ENCODE measurements around the gene MOB1B. TPM values are rescaled to one million over a fixed set of nuclear protein-coding genes. Genes with fewer than 3 reads are reported as not detected.

Gene MOB1B
- total RNA-seq, 4 donors from 2014 or later: 8.6 to 14.6 (median 12.2) TPM

DNA sequence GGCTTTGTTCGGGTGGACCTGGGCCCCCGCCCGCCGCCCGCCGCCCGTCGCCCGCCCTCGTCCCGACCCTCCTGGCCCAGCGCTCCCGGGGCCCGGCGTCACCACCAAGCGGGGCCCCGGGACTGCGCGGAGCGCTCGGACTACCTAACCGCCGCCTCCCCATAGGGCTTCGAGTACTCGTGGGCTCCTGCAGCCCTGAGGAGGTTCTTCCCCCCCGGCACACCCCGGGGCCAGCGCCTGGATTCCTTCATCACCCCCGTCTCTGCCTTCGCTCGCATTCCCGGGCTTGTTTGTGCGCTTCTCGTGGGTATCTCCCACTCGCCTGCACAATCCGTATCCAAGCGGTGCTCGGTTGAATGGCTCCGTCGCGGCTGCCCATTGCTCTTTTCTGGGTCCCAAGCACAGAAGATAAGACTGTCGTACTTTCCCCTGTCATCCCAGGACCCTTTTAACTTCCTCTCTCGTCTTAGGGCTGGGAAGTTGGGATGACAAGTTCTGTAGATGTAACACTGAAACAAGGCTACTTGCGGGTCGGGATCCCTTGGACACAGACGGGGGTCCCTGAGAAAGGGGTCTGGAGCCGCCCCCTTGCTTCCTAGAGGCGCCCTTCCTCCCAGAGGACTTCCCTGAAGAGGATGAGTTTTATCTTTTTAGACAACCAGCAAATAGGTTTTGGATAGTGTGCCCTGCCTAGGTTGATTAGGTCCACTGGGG lies 565 bp downstream of the MOB1B start:
- DNase-seq (ENCODE audit: low spot score in 2 of 2): no peak
- 0% methylated on average over 25 to 28 of the region's 48 CpGs for WGBS, 2 donors
- H3K4me3 ChIP-seq (ENCODE audit: low read depth, poor library complexity, severe bottlenecking): peak overlapping the region; percentile 67
- no peak for TF ChIP-seq POLR2A (IDR thresholded peaks at IDR 0.05)
- intact Hi-C loops (cut with DNase I; ENCODE audit: low total_unique reads): no loop called here

DNA sequence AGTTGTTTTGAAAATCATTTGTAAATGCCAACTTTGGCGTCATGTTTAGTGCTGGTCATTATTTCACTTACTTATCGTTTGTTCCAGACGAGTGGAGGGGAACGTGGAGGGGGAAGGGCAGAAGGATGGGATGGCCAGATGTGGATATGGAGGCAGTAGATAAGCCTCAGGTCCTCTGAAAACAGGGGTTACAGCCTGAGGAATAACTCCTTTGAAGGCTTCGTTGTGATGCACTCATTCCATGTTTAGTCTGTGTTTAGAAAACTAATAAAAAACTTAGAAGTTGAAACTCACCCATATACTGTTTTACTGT lies 1.1 kb downstream of the MOB1B start:
- WGBS, 2 donors: 0 to 1% methylated on average over 5 of the region's 5 CpGs
- no peak for TF ChIP-seq POLR2A (IDR thresholded peaks at IDR 0.05)
- TF ChIP-seq, protein P1, sequence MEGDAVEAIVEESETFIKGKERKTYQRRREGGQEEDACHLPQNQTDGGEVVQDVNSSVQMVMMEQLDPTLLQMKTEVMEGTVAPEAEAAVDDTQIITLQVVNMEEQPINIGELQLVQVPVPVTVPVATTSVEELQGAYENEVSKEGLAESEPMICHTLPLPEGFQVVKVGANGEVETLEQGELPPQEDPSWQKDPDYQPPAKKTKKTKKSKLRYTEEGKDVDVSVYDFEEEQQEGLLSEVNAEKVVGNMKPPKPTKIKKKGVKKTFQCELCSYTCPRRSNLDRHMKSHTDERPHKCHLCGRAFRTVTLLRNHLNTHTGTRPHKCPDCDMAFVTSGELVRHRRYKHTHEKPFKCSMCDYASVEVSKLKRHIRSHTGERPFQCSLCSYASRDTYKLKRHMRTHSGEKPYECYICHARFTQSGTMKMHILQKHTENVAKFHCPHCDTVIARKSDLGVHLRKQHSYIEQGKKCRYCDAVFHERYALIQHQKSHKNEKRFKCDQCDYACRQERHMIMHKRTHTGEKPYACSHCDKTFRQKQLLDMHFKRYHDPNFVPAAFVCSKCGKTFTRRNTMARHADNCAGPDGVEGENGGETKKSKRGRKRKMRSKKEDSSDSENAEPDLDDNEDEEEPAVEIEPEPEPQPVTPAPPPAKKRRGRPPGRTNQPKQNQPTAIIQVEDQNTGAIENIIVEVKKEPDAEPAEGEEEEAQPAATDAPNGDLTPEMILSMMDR (IDR thresholded peaks at IDR 0.05): no peak
- intact Hi-C loops (cut with DNase I; ENCODE audit: low total_unique reads): no loop called here
- DNase-seq (ENCODE audit: low spot score in 2 of 2): no peak
- H3K4me3 ChIP-seq (ENCODE audit: low read depth, poor library complexity, severe bottlenecking): peak overlapping the region; percentile 67

DNA sequence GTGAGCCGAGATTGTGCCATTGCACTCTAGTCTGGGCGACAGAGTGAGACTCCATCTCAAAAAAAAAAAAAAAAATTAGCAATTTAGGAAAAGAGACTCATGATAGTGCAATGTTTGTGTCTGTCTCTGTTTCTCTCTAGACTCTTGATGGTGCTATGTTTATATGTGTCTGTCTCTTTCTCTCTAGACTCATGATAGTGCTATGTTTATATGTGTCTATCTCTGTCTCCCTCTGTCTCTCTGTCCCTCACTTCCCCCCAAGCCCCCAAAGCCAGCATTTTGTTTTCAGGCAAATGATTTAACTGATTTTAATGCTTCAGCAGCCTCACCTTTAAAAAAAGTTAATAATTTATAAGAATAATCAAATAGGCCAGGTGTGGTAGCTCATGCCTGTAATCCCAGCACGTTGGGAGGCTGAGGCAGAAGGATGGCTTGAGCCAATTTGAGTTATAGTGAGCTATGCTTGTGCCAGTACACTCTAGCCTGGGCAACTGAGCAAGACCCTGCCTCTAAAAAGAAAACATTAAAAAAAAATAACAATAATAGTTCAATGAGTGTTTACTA lies 6.9 kb downstream of the MOB1B start:
- no peak overlapping the region for H3K4me3 ChIP-seq (ENCODE audit: low read depth, poor library complexity, severe bottlenecking)
- intact Hi-C loops (cut with DNase I; ENCODE audit: low total_unique reads): no loop called here
- no peak for DNase-seq (ENCODE audit: low spot score in 2 of 2)
- TF ChIP-seq, protein P1 (IDR thresholded peaks at IDR 0.05): no peak
- no peak for TF ChIP-seq POLR2A (IDR thresholded peaks at IDR 0.05)
- 91 to 93% methylated on average over 3 of the region's 3 CpGs for WGBS, 2 donors

DNA sequence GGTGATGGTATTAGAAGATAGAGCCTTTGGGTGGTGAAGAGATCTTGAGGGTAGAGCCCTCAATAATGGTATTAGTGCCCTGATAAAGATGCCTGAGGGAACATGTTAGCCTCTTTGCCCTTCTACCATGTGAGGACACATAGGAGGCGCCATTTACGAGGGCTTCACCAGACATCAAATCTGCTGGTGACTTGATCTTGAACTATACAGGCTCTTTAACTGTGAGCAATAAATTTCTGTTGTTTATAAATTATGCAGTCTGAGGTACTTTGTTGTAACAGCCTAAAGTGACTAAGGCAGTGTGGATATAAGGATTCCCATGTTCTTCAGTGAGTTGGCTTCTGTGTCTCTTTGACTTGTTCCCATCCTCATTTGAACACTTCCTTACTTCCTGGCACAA lies 11.8 kb downstream of the MOB1B start:
- 95 to 97% methylated on average over 2 of the region's 2 CpGs for WGBS, 2 donors
- TF ChIP-seq, protein P1 (IDR thresholded peaks at IDR 0.05): no peak
- no peak for TF ChIP-seq POLR2A (IDR thresholded peaks at IDR 0.05)
- H3K4me3 ChIP-seq (ENCODE audit: low read depth, poor library complexity, severe bottlenecking): no peak overlapping the region
- no peak for DNase-seq (ENCODE audit: low spot score in 2 of 2)
- intact Hi-C loops (cut with DNase I; ENCODE audit: low total_unique reads): no loop called here

DNA sequence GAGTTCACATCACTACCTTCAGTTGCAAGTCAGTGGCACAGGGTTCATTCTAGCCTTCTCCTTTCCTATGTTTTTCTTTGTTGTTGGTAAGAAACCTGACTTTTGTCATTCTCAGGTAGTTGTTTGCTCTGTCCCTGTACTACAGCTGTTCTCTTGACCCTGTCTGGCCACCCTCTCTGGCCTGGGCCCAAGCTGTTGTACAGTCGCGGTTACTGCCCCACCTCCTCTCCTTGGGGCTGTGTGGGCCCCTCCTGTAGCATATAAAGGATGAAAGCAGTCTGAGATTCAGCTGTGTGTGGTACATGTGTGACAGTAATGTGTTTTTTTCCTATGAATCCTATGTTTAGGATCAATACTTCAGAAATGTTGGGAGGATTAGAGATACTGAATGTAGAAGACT lies 12.5 kb downstream of the MOB1B start:
- DNase-seq (ENCODE audit: low spot score in 2 of 2): no peak
- WGBS, 2 donors: 72 to 93% methylated on average over 2 of the region's 2 CpGs
- TF ChIP-seq, protein P1 (IDR thresholded peaks at IDR 0.05): no peak
- no peak for TF ChIP-seq POLR2A (IDR thresholded peaks at IDR 0.05)
- no peak overlapping the region for H3K4me3 ChIP-seq (ENCODE audit: low read depth, poor library complexity, severe bottlenecking)
- intact Hi-C loops (cut with DNase I; ENCODE audit: low total_unique reads): no loop called here

DNA sequence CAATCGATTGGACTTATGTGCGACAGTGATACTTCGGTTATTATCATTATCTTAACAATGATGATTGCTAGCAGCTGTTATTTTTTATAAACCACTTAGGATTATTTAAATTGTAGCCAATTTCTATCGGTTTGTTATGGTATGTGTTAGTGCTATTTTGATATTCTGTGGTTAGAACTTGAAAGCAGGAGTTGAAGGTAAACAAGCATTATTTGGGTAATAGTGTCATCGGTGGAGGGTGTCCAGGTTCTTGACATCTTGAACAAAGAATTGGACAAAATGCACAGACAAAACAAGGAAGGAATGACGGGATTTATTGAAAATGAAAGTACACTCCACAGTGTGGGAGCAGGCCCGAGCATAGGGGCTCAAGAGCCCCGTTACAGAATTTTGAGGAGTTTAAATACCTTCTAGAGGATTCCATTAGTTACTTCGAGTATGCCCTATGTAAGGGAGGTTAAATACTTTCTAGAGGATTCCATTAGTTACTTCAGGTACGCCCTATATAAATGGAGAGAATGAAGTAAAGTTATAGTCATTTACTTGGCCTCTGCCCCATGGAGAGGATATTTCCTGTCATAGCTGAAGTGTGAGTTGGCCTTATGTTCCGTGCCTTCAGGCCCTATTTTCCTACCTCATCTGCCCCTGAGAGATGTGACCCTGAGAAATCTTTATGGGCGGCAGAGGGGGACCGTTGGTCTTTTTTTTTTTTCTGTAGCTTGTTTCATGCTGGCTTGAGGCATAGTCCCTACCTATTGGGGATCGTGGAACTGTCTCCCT lies 13.1 kb downstream of the MOB1B start:
- DNase-seq (ENCODE audit: low spot score in 2 of 2): no peak
- intact Hi-C loops (cut with DNase I; ENCODE audit: low total_unique reads): no loop called here
- TF ChIP-seq POLR2A (IDR thresholded peaks at IDR 0.05): no peak
- TF ChIP-seq, protein P1 (IDR thresholded peaks at IDR 0.05): no peak
- WGBS, 2 donors: 91 to 93% methylated on average over 14 of the region's 14 CpGs
- H3K4me3 ChIP-seq (ENCODE audit: low read depth, poor library complexity, severe bottlenecking): no peak overlapping the region
